ENCODE results near the gene RAC2. TPM values are rescaled to one million over a fixed set of nuclear protein-coding genes. Genes with fewer than 3 reads are reported as not detected.
A peak's percentile ranks its signal among the peaks of the same experiment; 100 is the strongest.

RAC2 gene
- total and polyA plus RNA-seq, 2 of the 8 experiments (the other 6 are each of a cell fraction or from before 2014, with no cell fraction given): 2.3 to 4.3 TPM

GRCh38 chr22:37196539-37197450 is 47.3 kb downstream of the RAC2 start:
- Histone ChIP-seq H2BK20ac (ENCODE audit: low read length) (0 out of 2 replicates have a peak overlapping the region, but pooled peaks have one; percentile 48), H3K4ac (replicated peaks; ENCODE audit: insufficient read length, low read depth, low read length) (no peak overlapping the region)
- CTCF ChIA-PET (ENCODE audit: partially characterized antibody): interaction anchor here (0.6 to 7.7 kb wide), 30 partner anchors 9 to 260 kb away, joined by 3 to 77 read pairs (median 4); partner anchors contain the start of gene C1QTNF6
- TF ChIP-seq SP4 (IDR thresholded peaks at IDR 0.05; ENCODE audit: low read length): no peak
- no peak for TF ChIP-seq GABPA (IDR thresholded peaks at IDR 0.05; ENCODE audit: borderline replicate concordance, insufficient read depth, low read length)
- TF ChIP-seq KDM1A (IDR thresholded peaks at IDR 0.05; ENCODE audit: borderline replicate concordance, low read length): no peak
- no peak for TF ChIP-seq CBX8 (IDR thresholded peaks at IDR 0.05; ENCODE audit: borderline replicate concordance, low read depth, low read length)
- no peak for TF ChIP-seq RNF2 (IDR thresholded peaks at IDR 0.05; ENCODE audit: borderline replicate concordance, low read depth, low read length, missing control alignments, poor library complexity, severe bottlenecking)
- no peak for TF ChIP-seq RXRA (IDR thresholded peaks at IDR 0.05; ENCODE audit: insufficient read depth, low read depth, low read length)
- TF ChIP-seq EGR1 (IDR thresholded peaks at IDR 0.05; ENCODE audit: borderline replicate concordance, low read depth, low read length): no peak
- TF ChIP-seq HDAC6 (IDR thresholded peaks at IDR 0.05; ENCODE audit: low read depth, low read length): no peak
- TF ChIP-seq FOSL1 (IDR thresholded peaks at IDR 0.05; ENCODE audit: insufficient read depth, low read depth, low read length): no peak
- TF ChIP-seq NANOG (IDR thresholded peaks at IDR 0.05; ENCODE audit: insufficient read depth, low read depth, low read length, poor library complexity, severe bottlenecking): no peak
- TF ChIP-seq POLR2A (IDR thresholded peaks at IDR 0.05; ENCODE audit: control extremely low read depth in 1 of 2, low read depth in 2 of 2, low read length in 2 of 2): no peak

More at GRCh38 chr22:37196539-37197450, 47.3 kb downstream of the RAC2 start:
- Histone ChIP-seq H4K20me1 (replicated peaks in 1 of 2; ENCODE audit: control insufficient read depth in 1 of 2, insufficient read depth in 2 of 2, low read length in 2 of 2) (peaks cover 0 to 4% of the 10 kb centered on the region in 2 experiments), H2BK12ac (ENCODE audit: low read depth, low read length) (peak overlapping the region; percentile 50; the same call in 1 of the 2 replicates), H3K9me3 (ENCODE audit: insufficient read depth in 2 of 2, low read depth in 1 of 2, low read length in 1 of 2) (peaks cover 4 to 6% of the 10 kb centered on the region in 2 experiments; a peak in 3 of 4 replicates), H3K36me3 (ENCODE audit: control insufficient read depth in 2 of 4, insufficient read depth in 4 of 4, low read length in 3 of 4) (no peaks in the 10 kb centered on the region), H4K91ac (replicated peaks; ENCODE audit: insufficient read length, low read length) (no peak overlapping the region), H2AK5ac (ENCODE audit: low read depth, low read length) (no peak overlapping the region), H2AFZ (ENCODE audit: low read length) (no peak overlapping the region), H3K27me3 (replicated peaks in 1 of 4; ENCODE audit: control insufficient read depth in 3 of 4, extremely low read depth in 1 of 4, insufficient read depth in 3 of 4, low read length in 3 of 4) (no peaks in the 10 kb centered on the region), H3K14ac (ENCODE audit: insufficient read length) (no peak overlapping the region), H2BK5ac (ENCODE audit: low read depth, low read length) (no peak overlapping the region), H3K4me2 (ENCODE audit: insufficient read depth in 1 of 2, low read depth in 2 of 2, low read length in 2 of 2) (no peak overlapping the region), H3K56ac (replicated peaks; ENCODE audit: insufficient read length, low read depth, low read length) (no peak overlapping the region), H4K8ac (ENCODE audit: extremely low read depth, insufficient read depth, low read length) (no peak overlapping the region), H3K79me2 (ENCODE audit: control insufficient read depth in 1 of 2, insufficient read depth in 2 of 2, low read length in 2 of 2) (no peaks in the 10 kb centered on the region), H3K9ac (replicated peaks in 1 of 4; ENCODE audit: extremely low read depth in 1 of 4, low read depth in 3 of 4, low read length in 3 of 4) (no peak overlapping the region; a peak in 1 of 7 replicates), H3K4me1 (replicated peaks in 1 of 4; ENCODE audit: control insufficient read depth in 3 of 4, insufficient read depth in 4 of 4, low read length in 3 of 4) (peaks cover 3 to 19% (median 10%) of the 10 kb centered on the region in 4 experiments; a peak in 5 of 7 replicates), H3K27ac (ENCODE audit: low read depth, low read length) (no peak overlapping the region), H2BK120ac (replicated peaks; ENCODE audit: low read depth, low read length) (no peak overlapping the region), H4K5ac (ENCODE audit: insufficient read length, low read depth, low read length) (no peak overlapping the region), H3K4me3 (ENCODE audit: extremely low read depth in 1 of 4, insufficient read depth in 2 of 4, low read depth in 3 of 4, low read length in 4 of 4) (no peak overlapping the region), H3K23me2 (ENCODE audit: low read depth, low read length) (peaks cover 5% of the 10 kb centered on the region), H2BK15ac (ENCODE audit: low read length) (no peak overlapping the region), H3K18ac (ENCODE audit: extremely low read depth, low read length) (no peak overlapping the region), H3K79me1 (ENCODE audit: low read depth, low read length) (no peaks in the 10 kb centered on the region), H3K23ac (ENCODE audit: insufficient read length) (no peak overlapping the region)
- POLR2A ChIA-PET (ENCODE audit: partially characterized antibody): interaction anchor here (1.2 to 1.7 kb wide), 3 partner anchors 9 to 25 kb away, joined by 3 to 14 read pairs (median 4); partner anchors contain the start of gene C1QTNF6
- DNase-seq (ENCODE audit: low read depth in 1 of 2, low spot score in 2 of 2) (no peak), FAIRE-seq (no peak)
- WGBS, 2 experiments (ENCODE audit: extremely low coverage in 1 of 2, insufficient coverage in 1 of 2, insufficient read length in 1 of 2, insufficient replicate concordance in 2 of 2, low coverage in 1 of 2, low lambda C conversion rate in 2 of 2, missing lambda C conversion rate in 1 of 2): 80% methylated on average over 14 of the region's 14 CpGs; no CpG with 5 or more reads in 1 of the 2 experiments
